LNCaP clone FGC (cell line): Measurements from ENCODE around the gene PPARD.
A peak's percentile ranks its signal among the peaks of the same experiment; 100 is the strongest.

ENCODE experiments used
- DNase-seq: peaks from one replicate; pipeline ENCODE4 v3.0.0-alpha.2; 2011; ENCODE audit warnings: low read depth
- H3K4me3 ChIP-seq: 2 replicates; pipeline ENCODE4 v1.5.1; 2011; ENCODE audit warnings: mild to moderate bottlenecking, low read depth, low read length, control low read depth
- TF ChIP-seq, protein P1 (sequence below): IDR thresholded peaks from 2 replicates; pipeline ENCODE4 v1.5.1; 2012; ENCODE audit warnings: mild to moderate bottlenecking; ENCODE audit not compliant: control insufficient read depth, insufficient read depth; ENCODE audit errors: extremely low read depth

PPARD gene

DNA sequence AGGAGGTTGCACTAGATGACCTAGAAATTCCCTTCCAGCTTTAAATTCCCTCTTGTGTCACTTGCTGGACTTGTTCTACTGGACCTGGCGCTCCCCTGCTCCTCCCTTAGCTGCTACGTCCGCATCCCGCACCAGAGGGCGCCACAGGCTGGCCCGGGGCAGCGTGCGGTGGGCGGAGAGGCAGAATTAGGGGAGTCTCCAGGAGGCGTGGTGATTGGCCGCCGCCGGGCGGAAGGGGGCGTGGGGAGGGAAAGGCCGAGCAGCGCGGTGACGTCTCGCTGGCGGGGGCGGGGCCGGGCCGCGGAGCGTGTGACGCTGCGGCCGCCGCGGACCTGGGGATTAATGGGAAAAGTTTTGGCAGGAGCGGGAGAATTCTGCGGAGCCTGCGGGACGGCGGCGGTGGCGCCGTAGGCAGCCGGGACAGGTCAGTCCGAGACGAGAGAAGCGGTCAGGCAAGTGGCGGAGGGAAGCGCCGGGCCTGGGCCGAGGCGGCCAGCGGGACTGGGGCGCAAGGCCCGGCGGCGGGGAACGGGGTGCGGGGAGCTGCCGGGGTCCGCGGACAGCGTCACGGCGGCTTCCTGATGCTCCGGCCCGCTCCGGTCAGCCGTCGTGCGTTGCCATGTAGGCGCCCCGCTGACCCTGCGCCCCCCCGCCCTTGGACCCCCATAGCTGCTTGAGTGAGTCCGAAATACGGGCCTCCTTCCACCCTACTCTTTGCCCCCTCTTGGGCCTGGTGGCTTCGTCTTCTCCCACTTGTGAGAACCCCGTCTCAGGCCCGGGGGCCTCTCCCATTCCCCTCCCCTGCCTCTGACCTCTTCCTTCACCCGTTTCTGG lies at the start of gene PPARD:
Gene PPARD (plus strand): TSS at position 301 of the 834 bp plus-strand sequence. CDS start 68,530 bp downstream, outside the sequence.
- H3K4me3 ChIP-seq: peak within 1 kb of the TSS; percentile 80
- peak; percentile 85 for DNase-seq
- TF ChIP-seq, protein P1, sequence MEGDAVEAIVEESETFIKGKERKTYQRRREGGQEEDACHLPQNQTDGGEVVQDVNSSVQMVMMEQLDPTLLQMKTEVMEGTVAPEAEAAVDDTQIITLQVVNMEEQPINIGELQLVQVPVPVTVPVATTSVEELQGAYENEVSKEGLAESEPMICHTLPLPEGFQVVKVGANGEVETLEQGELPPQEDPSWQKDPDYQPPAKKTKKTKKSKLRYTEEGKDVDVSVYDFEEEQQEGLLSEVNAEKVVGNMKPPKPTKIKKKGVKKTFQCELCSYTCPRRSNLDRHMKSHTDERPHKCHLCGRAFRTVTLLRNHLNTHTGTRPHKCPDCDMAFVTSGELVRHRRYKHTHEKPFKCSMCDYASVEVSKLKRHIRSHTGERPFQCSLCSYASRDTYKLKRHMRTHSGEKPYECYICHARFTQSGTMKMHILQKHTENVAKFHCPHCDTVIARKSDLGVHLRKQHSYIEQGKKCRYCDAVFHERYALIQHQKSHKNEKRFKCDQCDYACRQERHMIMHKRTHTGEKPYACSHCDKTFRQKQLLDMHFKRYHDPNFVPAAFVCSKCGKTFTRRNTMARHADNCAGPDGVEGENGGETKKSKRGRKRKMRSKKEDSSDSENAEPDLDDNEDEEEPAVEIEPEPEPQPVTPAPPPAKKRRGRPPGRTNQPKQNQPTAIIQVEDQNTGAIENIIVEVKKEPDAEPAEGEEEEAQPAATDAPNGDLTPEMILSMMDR: peak; percentile 99

DNA sequence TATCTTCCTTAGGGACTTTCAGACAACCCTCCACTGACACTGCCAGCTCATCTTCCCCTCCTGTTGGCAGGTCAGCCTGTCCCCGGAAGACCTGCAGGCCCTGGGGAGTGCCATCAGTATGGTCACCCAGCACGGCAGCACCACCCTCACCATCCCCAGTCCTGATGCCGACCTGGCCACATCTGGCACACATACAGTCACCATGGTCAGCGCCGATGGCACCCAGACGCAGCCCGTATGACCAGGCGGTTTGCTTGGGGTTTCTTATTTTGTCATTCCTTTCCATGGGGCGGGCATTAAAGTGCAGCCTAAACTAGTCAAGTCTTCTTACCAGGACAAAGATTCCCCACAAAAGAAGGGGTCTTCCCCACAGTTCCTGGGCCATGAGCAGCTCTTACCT lies 48.7 kb upstream of the PPARD start:
- DNase-seq: no peak
- H3K4me3 ChIP-seq: no peak overlapping the region
- TF ChIP-seq, protein P1: no peak

DNA sequence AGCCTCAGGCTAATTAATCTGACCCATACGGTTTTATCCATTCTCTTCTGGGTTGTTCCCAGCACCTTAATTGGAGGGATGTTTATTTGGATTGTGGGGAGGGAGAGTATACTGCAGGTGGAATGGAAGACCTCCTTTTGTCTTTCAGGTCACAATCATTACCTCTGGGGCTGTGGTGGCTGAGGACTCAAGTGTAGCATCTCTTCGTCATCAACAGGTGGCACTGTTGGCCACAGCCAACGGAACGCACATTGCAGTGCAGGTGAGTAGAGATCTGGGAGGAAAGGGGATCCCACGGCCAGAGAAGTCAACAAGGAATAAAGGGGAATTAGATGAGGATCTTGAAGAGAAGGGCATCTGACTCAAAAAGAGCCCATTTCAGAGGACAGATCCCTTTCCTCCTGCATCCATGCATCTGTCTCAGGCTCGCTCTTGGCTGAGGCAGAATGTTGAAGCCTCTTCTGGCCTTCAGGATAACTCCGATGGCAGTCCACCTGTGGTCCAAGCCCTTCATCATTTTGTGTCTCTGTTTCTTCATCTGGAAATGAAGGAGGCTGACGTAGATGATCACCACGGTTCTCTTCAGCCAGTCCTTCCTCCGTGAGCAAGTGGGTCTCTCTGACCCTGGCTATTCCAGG lies 47.9 kb upstream of the PPARD start:
- TF ChIP-seq, protein P1: peak; percentile 94
- no peak for DNase-seq
- no peak overlapping the region for H3K4me3 ChIP-seq

DNA sequence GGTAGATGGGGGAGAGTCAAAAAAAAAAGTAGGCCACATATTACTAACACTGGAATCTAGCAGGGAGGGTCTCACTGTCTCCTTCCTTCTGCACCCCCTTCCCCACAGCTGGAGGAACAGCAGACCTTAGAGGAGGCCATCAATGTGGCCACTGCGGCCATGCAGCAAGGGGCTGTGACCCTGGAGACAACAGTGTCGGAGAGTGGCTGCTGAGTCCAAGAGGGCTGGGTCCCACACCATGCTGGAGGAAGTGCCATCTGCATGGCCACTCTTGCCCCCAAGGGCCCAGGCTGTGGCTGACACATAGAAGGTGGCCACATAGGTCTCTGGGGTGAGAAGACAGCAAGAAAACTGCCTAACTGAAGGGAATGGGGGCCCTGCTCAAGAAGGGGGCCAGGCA lies 47.3 kb upstream of the PPARD start:
- no peak for DNase-seq
- TF ChIP-seq, protein P1: no peak
- no peak overlapping the region for H3K4me3 ChIP-seq

DNA sequence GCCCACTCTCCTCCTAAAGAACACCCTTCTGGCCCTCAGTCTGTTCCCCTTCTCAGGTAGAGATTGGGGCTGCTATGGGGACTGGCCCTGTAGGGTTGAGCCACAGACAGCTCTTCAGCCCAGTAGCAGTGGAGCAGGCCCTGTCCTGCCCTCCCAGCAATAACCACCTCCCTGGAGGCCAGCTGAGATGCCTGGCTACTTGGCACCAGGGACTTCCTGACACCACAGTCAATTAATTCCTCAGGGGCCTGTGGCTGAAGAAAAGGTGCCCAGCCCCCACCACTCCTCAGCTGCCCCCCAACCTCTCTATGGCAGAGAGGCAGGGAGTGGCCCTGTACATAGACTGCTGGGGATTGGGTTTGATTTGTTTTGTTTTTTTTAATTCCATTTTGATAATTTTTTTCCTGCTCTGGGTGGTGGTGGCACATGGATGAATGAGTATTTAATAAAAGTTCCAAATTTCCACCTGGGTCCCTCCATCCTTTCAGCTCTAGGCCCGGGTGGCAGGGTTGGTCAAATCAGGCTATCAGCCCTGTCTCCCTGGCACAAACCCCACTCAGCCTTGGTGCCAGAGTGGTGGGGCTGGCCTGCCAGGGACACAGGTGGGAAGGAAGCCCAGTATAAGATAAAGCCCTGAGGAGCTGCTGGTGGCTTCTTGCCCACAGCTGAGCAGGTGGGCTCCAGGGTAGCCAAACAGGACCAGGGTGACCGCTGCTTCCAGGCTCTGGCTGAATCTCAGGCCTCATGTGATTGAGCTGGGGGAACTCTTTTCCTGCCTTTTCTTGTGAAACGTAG lies 46.6 kb upstream of the PPARD start:
- TF ChIP-seq, protein P1: no peak
- H3K4me3 ChIP-seq: no peak overlapping the region
- DNase-seq: no peak

DNA sequence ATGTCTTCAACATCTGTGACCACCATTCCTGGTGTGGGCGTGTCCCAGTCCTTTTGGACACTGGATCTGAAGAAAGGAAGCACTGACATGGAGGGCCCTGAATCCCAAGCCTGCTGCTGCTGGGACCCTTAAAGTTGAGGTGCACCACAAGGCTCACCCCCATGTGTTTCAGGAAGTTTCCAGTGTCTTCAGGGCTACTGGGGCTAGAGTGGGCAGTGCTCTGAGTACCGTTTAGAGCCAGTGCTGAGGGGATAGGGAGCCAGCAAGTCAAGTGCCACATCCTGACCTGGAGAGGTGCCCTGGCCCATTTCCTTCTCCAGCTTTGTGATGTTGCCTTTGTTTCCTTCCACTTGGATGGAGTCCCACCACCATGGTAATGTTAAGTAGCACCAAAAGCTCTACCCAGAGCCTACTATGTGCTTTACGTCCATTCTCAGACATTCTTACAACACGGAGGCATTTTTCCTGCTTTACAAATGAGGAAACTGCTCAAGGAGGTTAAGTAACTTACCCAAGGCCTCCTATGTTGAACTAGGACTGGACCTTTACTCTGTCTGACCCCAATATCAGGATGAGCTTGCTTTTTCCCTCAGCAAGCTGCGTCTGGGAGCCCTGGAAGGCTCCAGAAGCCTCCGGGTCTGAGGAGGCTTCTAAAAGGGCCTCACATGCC lies 45.3 kb upstream of the PPARD start:
- H3K4me3 ChIP-seq: peak overlapping the region; percentile 83
- TF ChIP-seq, protein P1: no peak

More for the DNA sequence above, 45.3 kb upstream of the PPARD start:
- DNase-seq: no peak
